Activated CD4-positive, alpha-beta memory T cell treated with anti-CD3 and anti-CD28 coated beads for 36 hours (primary cell): Measurements from ENCODE around the gene UBC. TPM values are rescaled to one million over a fixed set of nuclear protein-coding genes. Genes with fewer than 3 reads are reported as not detected.

Experiments used
- CTCF ChIA-PET: fragments of 350-600 bp; sonication (Branson Sonifier 250); formaldehyde crosslinking; loops from one replicate; lab custom pipeline; 2021; ENCODE audit warnings: antibody characterized with exemption, inconsistent platforms; lab: Charles Lee
- POLR2A ChIA-PET: fragments of 350-600 bp; sonication (Branson Sonifier 250); formaldehyde crosslinking; loops from one replicate; lab custom pipeline; 2021; ENCODE audit warnings: antibody characterized with exemption; lab: Charles Lee
- DNase-seq: peaks from one replicate; pipeline ENCODE4 v3.0.0-alpha.2; 2020
- H3K27ac Mint-ChIP-seq: one replicate; pipeline ENCODE4 v1.8.0; 2021; ENCODE audit warnings: mixed read lengths
- H3K27me3 Mint-ChIP-seq: one replicate; pipeline ENCODE4 v1.8.0; 2021; ENCODE audit warnings: mixed read lengths
- H3K36me3 Mint-ChIP-seq: one replicate; pipeline ENCODE4 v1.8.0; 2021; ENCODE audit warnings: mixed read lengths
- H3K4me1 Mint-ChIP-seq: one replicate; pipeline ENCODE4 v1.8.0; 2021; ENCODE audit warnings: low read depth, mixed read lengths
- H3K4me3 Mint-ChIP-seq: one replicate; pipeline ENCODE4 v1.8.0; 2021; ENCODE audit warnings: mild to moderate bottlenecking, mixed read lengths
- H3K9me3 Mint-ChIP-seq: one replicate; pipeline ENCODE4 v1.8.0; 2021; ENCODE audit warnings: mixed read lengths
- intact Hi-C: fragments of 100-400 bp; cut with micrococcal nuclease; formaldehyde crosslinking; loops from one replicate; pipeline ENCODE4 v1.15.1; 2023
- total RNA-seq, 2 experiments: library from RNA; stranded (reverse); gene quantifications; one replicate each; pipeline ENCODE4 v1.2.3, GENCODE V29; 2021

The UBC gene
- total RNA-seq, 2 experiments from 2014 or later, result 940 to 950 TPM

- ChIA-PET CTCF (no interaction called here), POLR2A (interaction anchor here (0.7 kb wide), 1 partner anchor 72 kb away, joined by 3 read pairs; no protein-coding TSS in a partner anchor)
- no peak overlapping the region for H3K27ac Mint-ChIP-seq
- H3K4me1 Mint-ChIP-seq, result peaks cover 11% of the 10 kb centered on the region
- H3K36me3 Mint-ChIP-seq, result no peaks in the 10 kb centered on the region
- no peak overlapping the region for H3K4me3 Mint-ChIP-seq
- no peak for DNase-seq
- no peaks in the 10 kb centered on the region for H3K9me3 Mint-ChIP-seq
- H3K27me3 Mint-ChIP-seq, result peaks cover 6% of the 10 kb centered on the region
- intact Hi-C loops, result no loop called here
These were observed 47.0 kb downstream of the UBC start for GRCh38 chr12:124867401-124867930.

DNA sequence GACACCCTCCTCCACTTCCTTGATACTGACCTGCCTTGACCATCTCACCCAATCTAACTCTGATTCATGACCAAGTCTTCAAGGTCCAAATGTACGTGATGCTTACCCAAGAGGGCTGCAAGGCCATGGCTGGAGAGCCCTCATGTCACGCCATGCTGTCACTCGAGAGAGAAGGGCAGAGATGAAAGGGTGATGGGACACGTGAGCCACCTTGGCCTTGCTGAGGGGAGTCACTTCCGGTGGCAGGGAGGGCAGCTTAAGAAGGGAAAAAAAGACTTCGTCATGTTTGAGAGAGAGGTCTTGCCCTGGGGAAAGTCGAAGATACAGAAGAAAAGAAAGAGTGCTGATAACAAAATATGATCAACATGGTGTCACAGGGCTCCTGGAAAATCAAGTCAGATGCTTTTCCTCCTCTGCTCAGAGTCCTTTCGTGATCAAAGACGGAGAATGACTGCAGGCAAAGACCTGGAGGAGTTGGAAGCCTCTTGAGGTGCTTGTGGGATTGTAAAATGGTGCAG, 47.5 kb downstream of the UBC start:
- intact Hi-C loops, result no loop called here
- no peak overlapping the region for H3K27ac Mint-ChIP-seq
- H3K4me3 Mint-ChIP-seq, result no peak overlapping the region
- DNase-seq, result no peak
- H3K27me3 Mint-ChIP-seq, result peaks cover 6% of the 10 kb centered on the region
- ChIA-PET POLR2A (no interaction called here), CTCF (interaction anchor here (0.7 kb wide), 1 partner anchor 98 kb away, joined by 5 read pairs; no protein-coding TSS in a partner anchor)
- H3K4me1 Mint-ChIP-seq, result peaks cover 17% of the 10 kb centered on the region
- no peaks in the 10 kb centered on the region for H3K36me3 Mint-ChIP-seq
- no peaks in the 10 kb centered on the region for H3K9me3 Mint-ChIP-seq

DNA sequence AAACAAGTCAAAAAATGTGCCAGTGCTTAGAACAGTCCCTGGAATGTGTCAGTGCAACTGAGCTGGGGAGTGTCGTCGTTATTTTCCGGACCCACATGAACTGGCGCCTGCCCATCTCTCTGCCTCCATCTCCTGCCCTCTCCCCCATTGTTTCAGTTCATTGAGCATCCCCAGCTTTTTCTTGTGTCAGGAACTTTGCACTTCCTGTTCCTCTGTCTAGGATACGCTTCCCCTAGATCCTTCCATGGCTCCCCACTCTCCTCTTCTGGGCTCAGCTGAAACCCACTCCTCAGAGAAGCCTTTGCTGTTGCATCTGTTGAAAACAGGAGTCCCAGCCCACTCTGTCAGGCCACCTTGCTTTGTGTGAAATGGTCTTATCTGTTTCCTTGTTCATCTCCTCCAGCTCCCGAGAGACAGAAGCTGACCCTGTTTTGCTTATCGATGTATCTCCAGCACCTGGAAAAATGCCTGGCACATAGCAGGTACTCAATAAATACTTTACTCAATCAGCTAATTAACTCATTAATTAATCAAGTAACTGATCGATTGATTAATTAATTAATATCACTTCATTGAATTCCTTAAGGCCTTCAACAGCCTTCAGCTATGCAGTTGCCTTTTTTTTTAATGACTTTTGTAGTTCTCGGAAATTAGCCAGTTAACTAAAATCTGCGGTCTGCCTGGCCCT, 48.1 kb downstream of the UBC start:
- Mint-ChIP-seq H3K27me3 (peaks cover 6% of the 10 kb centered on the region), H3K36me3 (no peaks in the 10 kb centered on the region), H3K4me3 (no peak overlapping the region), H3K27ac (no peak overlapping the region), H3K4me1 (peaks cover 18% of the 10 kb centered on the region), H3K9me3 (no peaks in the 10 kb centered on the region)
- POLR2A ChIA-PET, result no interaction called here
- CTCF ChIA-PET, result interaction anchor here (0.7 to 1.0 kb wide), 2 partner anchors 41 to 97 kb away, joined by 3 to 5 read pairs; no protein-coding TSS in a partner anchor
- DNase-seq, result no peak
- intact Hi-C loops, result no loop called here

- H3K9me3 Mint-ChIP-seq, result no peaks in the 10 kb centered on the region
- POLR2A ChIA-PET, result no interaction called here
- H3K36me3 Mint-ChIP-seq, result no peaks in the 10 kb centered on the region
- no peak overlapping the region for H3K27ac Mint-ChIP-seq
- peaks cover 6% of the 10 kb centered on the region for H3K27me3 Mint-ChIP-seq
- intact Hi-C loops, result no loop called here
- CTCF ChIA-PET, result interaction anchor here (1.0 kb wide), 1 partner anchor 41 kb away, joined by 3 read pairs; no protein-coding TSS in a partner anchor
- peaks cover 18% of the 10 kb centered on the region for H3K4me1 Mint-ChIP-seq
- no peak for DNase-seq
- no peak overlapping the region for H3K4me3 Mint-ChIP-seq
These were observed 48.7 kb downstream of the UBC start for GRCh38 chr12:124865728-124866127.

DNA sequence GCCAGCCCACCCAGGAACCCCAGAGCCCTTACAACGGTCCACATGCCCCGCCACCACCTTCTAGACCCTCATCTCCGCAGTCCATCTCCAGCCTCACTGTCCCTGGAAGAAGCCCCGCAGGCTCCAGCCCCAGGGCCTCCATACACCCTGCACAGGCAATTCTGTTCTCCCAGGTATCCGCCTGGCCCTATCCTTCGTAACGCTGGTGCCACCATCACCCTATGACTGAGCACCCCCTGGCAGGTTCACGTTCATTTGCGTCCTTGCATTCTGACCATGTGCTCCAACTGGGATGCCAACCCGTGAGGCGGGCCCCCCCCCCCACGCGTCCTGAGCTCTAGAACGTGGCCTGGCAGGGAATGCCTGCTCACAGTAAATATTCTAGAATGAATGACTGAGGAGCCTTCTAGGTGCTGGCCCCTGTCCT, 50.1 kb downstream of the UBC start:
- Mint-ChIP-seq H3K4me1 (peaks cover 18% of the 10 kb centered on the region), H3K27me3 (peaks cover 5% of the 10 kb centered on the region), H3K4me3 (peak overlapping the region; percentile 67), H3K27ac (peak overlapping the region; percentile 44), H3K36me3 (no peaks in the 10 kb centered on the region), H3K9me3 (no peaks in the 10 kb centered on the region)
- no peak for DNase-seq
- intact Hi-C loops, result loop anchor here (5.0 kb wide), 2 partner anchors 43 to 123 kb away; partner anchors contain the start of gene DHX37
- ChIA-PET POLR2A (no interaction called here), CTCF (interaction anchor here (0.6 kb wide), 1 partner anchor 832 kb away, joined by 3 read pairs; no protein-coding TSS in a partner anchor)

DNA sequence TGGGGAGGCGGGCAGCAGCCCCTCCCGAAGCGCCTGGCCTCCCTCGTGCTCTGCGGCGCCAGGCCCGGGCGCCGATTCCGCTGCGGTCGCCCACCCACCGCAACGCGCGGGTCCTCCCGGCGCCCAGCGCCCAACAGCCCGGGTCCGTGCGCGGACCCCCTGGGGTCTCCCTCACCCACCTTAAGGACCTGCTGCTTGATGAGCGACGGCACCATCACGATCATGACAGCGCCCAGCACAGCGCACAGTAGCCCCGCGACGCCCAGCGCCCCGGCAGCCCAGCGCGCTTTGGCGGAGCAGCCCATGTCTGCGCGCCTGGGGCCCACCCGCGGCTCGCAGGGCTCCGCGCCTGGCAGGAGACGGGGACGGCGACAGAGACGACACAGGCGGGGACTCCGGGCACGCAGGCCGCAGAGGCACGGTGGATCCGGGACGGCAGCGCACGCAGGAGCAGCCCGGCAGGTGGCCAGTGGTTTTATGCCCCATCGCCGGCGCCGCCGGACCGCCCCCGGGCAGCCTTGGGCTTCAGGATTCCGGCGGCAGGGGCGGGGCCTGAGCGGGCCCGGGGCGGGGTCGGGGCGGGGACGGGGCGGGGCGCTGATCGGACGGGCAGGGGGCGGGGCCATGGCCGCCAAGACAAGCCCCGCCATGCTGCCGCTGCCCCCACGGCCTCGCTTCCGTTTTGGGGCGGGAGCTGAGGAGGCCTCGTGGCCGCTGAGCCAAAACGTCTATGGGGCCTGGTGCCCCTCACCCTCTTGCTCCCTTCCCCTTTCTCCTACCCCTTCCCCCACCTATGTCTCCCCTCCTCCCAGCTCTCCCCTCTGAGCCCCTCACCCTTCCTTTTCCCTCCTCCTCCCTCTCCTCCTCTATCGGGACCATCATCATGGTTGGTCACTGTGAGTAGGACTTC, 50.8 kb downstream of the UBC start, which contains the start of gene SCARB1:
SCARB1 (minus strand) TSS at position 449 of the 910 bp plus-strand sequence; CDS start at position 305, 144 bp downstream.
- Mint-ChIP-seq H3K4me3 (peak within 1 kb of the TSS; percentile 71), H3K36me3 (no peaks in the 10 kb centered on the region), H3K9me3 (no peaks in the 10 kb centered on the region), H3K27me3 (peaks cover 3% of the 10 kb centered on the region), H3K4me1 (peaks cover 18% of the 10 kb centered on the region), H3K27ac (peak within 1 kb of the TSS; percentile 44)
- DNase-seq, result peak; percentile 88
- POLR2A ChIA-PET, result interaction anchor here (1.5 kb wide), 1 partner anchor 50 kb away, joined by 6 read pairs; the partner anchor contains the start of gene UBC
- intact Hi-C loops, result loop anchor here (2.0 to 5.0 kb wide), 3 partner anchors 44 to 124 kb away; partner anchors contain the start of gene DHX37
- CTCF ChIA-PET, result no interaction called here

GRCh38 chr12:124862768-124863415, 51.6 kb downstream of the UBC start:
- POLR2A ChIA-PET, result interaction anchor here (1.5 kb wide), 1 partner anchor 51 kb away, joined by 6 read pairs; the partner anchor contains the start of gene UBC
- H3K4me1 Mint-ChIP-seq, result peaks cover 18% of the 10 kb centered on the region
- peak overlapping the region; percentile 68 for H3K4me3 Mint-ChIP-seq
- no peaks in the 10 kb centered on the region for H3K36me3 Mint-ChIP-seq
- H3K27me3 Mint-ChIP-seq, result no peaks in the 10 kb centered on the region
- DNase-seq, result peak; percentile 31
- intact Hi-C loops, result loop anchor here (2.0 to 5.0 kb wide), 3 partner anchors 44 to 124 kb away; partner anchors contain the start of gene DHX37
- no peaks in the 10 kb centered on the region for H3K9me3 Mint-ChIP-seq
- no peak overlapping the region for H3K27ac Mint-ChIP-seq
- CTCF ChIA-PET, result interaction anchor here (0.9 kb wide), 1 partner anchor 44 kb away, joined by 3 read pairs; no protein-coding TSS in a partner anchor

DNA sequence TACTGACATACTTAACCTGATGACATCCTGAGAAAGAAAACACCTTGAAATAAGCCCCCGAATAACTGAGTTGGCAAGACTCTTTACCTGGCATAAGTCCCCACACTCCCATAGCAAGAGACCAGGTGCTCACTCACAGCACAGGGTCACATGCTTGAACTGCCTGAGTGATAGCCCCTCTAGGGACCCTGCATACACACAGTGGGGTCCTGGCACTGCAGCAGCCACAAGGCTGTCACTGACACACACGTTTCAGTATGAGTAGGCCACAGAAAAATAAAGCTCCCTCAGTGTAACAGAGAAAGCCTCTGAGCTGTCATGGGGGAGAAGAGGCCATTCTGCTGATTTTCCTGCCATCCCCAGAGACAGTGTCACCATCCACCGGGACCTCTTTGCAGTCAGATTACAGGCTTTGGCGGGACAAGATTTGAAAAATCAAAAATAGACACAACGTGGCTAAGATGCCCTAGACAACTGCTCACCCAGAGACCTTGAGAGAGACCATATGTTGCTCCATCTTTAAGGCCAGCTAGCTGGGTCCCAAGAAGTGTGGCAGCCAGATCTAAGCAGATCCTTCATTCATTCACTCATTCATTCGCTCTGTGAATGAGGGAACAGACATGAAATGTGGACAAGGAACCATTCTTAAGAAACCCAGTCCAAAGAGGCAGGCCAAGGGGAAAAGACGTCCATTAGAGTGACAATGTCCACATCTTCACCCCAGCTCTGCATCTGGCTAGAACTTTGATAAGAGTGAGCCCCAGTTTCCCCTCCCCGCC, 52.4 kb downstream of the UBC start:
- Mint-ChIP-seq H3K36me3 (no peaks in the 10 kb centered on the region), H3K27me3 (no peaks in the 10 kb centered on the region), H3K9me3 (no peaks in the 10 kb centered on the region), H3K27ac (no peak overlapping the region), H3K4me1 (peaks cover 18% of the 10 kb centered on the region), H3K4me3 (peak overlapping the region; percentile 68)
- POLR2A ChIA-PET, result interaction anchor here (1.5 kb wide), 1 partner anchor 52 kb away, joined by 6 read pairs; the partner anchor contains the start of gene UBC
- intact Hi-C loops, result loop anchor here (2.0 to 5.0 kb wide), 3 partner anchors 45 to 125 kb away; partner anchors contain the start of gene DHX37
- no peak for DNase-seq
- CTCF ChIA-PET, result interaction anchor here (0.9 kb wide), 1 partner anchor 45 kb away, joined by 3 read pairs; no protein-coding TSS in a partner anchor
